Measurements from ENCODE around the gene IARS1.

DNA sequence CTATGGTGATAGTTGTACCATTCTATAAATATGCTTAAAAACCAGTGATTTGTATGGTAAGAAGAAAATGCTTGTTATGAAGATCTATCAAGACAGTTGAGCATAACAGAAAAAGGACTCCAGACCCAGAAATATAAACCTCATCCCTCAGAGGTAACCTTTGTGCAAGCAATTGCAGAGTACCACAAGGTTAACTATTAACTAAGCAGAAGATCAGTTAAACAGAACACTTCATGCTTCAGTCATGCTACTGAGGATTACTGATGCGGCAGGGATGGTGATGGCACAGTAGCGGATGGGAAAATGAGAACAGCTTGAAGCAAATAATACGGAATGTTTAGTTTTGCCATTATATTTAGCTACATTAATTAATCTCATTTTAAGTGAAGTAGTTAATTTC, 45.5 kb downstream of the IARS1 start:
- TF ChIP-seq, protein P1, sequence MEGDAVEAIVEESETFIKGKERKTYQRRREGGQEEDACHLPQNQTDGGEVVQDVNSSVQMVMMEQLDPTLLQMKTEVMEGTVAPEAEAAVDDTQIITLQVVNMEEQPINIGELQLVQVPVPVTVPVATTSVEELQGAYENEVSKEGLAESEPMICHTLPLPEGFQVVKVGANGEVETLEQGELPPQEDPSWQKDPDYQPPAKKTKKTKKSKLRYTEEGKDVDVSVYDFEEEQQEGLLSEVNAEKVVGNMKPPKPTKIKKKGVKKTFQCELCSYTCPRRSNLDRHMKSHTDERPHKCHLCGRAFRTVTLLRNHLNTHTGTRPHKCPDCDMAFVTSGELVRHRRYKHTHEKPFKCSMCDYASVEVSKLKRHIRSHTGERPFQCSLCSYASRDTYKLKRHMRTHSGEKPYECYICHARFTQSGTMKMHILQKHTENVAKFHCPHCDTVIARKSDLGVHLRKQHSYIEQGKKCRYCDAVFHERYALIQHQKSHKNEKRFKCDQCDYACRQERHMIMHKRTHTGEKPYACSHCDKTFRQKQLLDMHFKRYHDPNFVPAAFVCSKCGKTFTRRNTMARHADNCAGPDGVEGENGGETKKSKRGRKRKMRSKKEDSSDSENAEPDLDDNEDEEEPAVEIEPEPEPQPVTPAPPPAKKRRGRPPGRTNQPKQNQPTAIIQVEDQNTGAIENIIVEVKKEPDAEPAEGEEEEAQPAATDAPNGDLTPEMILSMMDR (IDR thresholded peaks at IDR 0.05) = no peak
- no peak for TF ChIP-seq POLR2A (IDR thresholded peaks at IDR 0.05)
